Stomach (tissue), 9 donors: Measurements from ENCODE around the gene LIN37. TPM values are rescaled to one million over a fixed set of nuclear protein-coding genes. Genes with fewer than 3 reads are reported as not detected.
A peak's percentile ranks its signal among the peaks of the same experiment; 100 is the strongest.

ENCODE experiments used
- DNase-seq, 2 donors: peaks; one replicate each; pipeline versions ENCODE4 v3.0.0 to v3.0.0-alpha.2; 2013 to 2019
- H3K27ac ChIP-seq, 5 donors: fragments of 200-600 bp in 4 of 5; sonication (generic) in 4 of 5; one replicate each; pipeline ENCODE4 v1.5.1; 2013 to 2019; ENCODE audit warnings: mild to moderate bottlenecking in 1 of 5, moderate library complexity in 1 of 5
- H3K27me3 ChIP-seq, 3 donors: fragments of 200-600 bp; sonication (generic); one replicate each; pipeline ENCODE4 v1.5.1; 2017 to 2019; ENCODE audit warnings: mixed run types in 1 of 3
- H3K36me3 ChIP-seq, 4 donors: fragments of 200-600 bp; sonication (generic); 1 replicate in 3 of 4; 2 replicates in 1 of 4; pipeline ENCODE4 v1.5.1; 2016 to 2019
- H3K4me1 ChIP-seq, 4 donors: fragments of 200-600 bp; sonication (generic); one replicate each; pipeline ENCODE4 v1.5.1; 2016 to 2019
- H3K4me3 ChIP-seq, 4 donors: fragments of 200-600 bp; sonication (generic) in 3 of 4; one replicate each; pipeline ENCODE4 v1.5.1; 2016 to 2019; ENCODE audit warnings: mild to moderate bottlenecking in 1 of 4
- H3K9me3 ChIP-seq, 4 donors: fragments of 200-600 bp; sonication (generic); one replicate each; pipeline ENCODE4 v1.5.1; 2016 to 2019
- EP300 ChIP-seq: sonication (generic); formaldehyde crosslinking; IDR thresholded peaks from one replicate; pipeline ENCODE4 v1.6.1; 2017; ENCODE audit warnings: antibody characterized with exemption
- POLR2A ChIP-seq, 4 donors: fragments of 450-650 bp; IDR thresholded peaks; one replicate each; pipeline ENCODE4 v1.6.1; 2016; ENCODE audit warnings: antibody characterized with exemption in 4 of 4, control low read depth in 2 of 4, mild to moderate bottlenecking in 1 of 4, moderate library complexity in 1 of 4
- POLR2AphosphoS5 ChIP-seq, 3 donors: sonication (generic); formaldehyde crosslinking; IDR thresholded peaks; one replicate each; pipeline ENCODE4 v1.6.1; 2016; ENCODE audit warnings: antibody characterized with exemption in 3 of 3
- WGBS, 5 donors: extraction: QIAGEN DNeasy Blood & Tissue Kit in 3 of 5; methylation state at CpG; one replicate each; pipeline versions ENCODE4 v1.1.5 to v1.1.7; 2013 to 2018; 5-methylcytosine and 5-hydroxymethylcytosine counted together
- intact Hi-C: fragments of 100-400 bp; cut with DNase I; formaldehyde crosslinking; loops from one replicate; pipeline ENCODE4 v1.15.1; 2023; ENCODE audit warnings: low total_unique reads
- polyA plus RNA-seq, 3 donors: library from polyadenylated mRNA; stranded (reverse); fragments of 200-250 nt; gene quantifications; one replicate each; pipeline ENCODE4 v1.2.3, GENCODE V29; 2013
- total RNA-seq, 5 donors: library from RNA; depleted of rRNA; stranded (reverse); fragments of >200 nt; gene quantifications; one replicate each; pipeline versions ENCODE4 v1.1.0 to v1.2.3, GENCODE V29; 2014 to 2016
- TF ChIP-seq, protein P1 (sequence below), 7 experiments: fragments of 450-650 bp in 4 of 7; fragments of 200-600 bp in 3 of 7; sonication (generic) in 3 of 7; IDR thresholded peaks; one replicate each; pipeline ENCODE4 v1.5.1; 2016 to 2019; ENCODE audit warnings: antibody characterized with exemption in 7 of 7, control low read depth in 2 of 7, mild to moderate bottlenecking in 1 of 7
- donor health status: healthy with polysubstance abuse.
- donor health status: Bipolar disorder and iron deficiency.
- donor health status: healthy.

The LIN37 gene
- total and polyA plus RNA-seq, 8 donors: 2.3 to 44.9 (median 20.9) TPM

DNA sequence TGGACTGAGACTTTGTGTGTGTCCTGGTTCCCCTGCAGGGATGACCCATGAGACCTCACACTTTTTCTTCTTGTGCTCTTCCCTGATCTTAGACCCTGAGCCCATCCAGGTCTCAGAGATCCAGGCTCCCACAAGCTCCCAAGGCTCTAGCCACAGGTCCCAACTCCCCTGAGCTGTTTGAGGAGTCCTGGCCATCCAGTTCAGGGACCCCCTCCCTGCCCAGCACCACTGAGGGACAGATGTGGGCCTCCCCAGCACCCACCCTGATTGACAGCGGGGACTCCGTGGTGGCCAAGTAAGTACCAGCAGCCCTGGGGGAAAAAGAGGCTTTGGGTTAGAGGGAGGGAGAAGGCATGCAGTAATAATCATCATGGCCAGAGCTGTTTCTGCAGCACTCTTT is 11.3 kb downstream of the LIN37 start:
- Histone ChIP-seq H3K4me3 (no peak overlapping the region), H3K9me3 (no peaks in the 10 kb centered on the region), H3K27ac (peak overlapping the region in 1 of 5 donors; percentile 99), H3K4me1 (peaks cover 32 to 55% (median 44%) of the 10 kb centered on the region in 4 donors), H3K27me3 (peaks cover 0 to 16% (median 0%) of the 10 kb centered on the region in 3 donors), H3K36me3 (peaks cover 7 to 46% (median 38%) of the 10 kb centered on the region in 4 donors)
- TF ChIP-seq POLR2AphosphoS5 (IDR thresholded peaks at IDR 0.05) (no peak), POLR2A (IDR thresholded peaks at IDR 0.05) (no peak), EP300 (no peak)
- TF ChIP-seq, protein P1, sequence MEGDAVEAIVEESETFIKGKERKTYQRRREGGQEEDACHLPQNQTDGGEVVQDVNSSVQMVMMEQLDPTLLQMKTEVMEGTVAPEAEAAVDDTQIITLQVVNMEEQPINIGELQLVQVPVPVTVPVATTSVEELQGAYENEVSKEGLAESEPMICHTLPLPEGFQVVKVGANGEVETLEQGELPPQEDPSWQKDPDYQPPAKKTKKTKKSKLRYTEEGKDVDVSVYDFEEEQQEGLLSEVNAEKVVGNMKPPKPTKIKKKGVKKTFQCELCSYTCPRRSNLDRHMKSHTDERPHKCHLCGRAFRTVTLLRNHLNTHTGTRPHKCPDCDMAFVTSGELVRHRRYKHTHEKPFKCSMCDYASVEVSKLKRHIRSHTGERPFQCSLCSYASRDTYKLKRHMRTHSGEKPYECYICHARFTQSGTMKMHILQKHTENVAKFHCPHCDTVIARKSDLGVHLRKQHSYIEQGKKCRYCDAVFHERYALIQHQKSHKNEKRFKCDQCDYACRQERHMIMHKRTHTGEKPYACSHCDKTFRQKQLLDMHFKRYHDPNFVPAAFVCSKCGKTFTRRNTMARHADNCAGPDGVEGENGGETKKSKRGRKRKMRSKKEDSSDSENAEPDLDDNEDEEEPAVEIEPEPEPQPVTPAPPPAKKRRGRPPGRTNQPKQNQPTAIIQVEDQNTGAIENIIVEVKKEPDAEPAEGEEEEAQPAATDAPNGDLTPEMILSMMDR (IDR thresholded peaks at IDR 0.05): no peak
- WGBS, 5 donors: 81 to 100% (median 94%) methylated on average over 1 to 2 of the region's 2 CpGs
- intact Hi-C loops: no loop called here
- DNase-seq: no peak

DNA sequence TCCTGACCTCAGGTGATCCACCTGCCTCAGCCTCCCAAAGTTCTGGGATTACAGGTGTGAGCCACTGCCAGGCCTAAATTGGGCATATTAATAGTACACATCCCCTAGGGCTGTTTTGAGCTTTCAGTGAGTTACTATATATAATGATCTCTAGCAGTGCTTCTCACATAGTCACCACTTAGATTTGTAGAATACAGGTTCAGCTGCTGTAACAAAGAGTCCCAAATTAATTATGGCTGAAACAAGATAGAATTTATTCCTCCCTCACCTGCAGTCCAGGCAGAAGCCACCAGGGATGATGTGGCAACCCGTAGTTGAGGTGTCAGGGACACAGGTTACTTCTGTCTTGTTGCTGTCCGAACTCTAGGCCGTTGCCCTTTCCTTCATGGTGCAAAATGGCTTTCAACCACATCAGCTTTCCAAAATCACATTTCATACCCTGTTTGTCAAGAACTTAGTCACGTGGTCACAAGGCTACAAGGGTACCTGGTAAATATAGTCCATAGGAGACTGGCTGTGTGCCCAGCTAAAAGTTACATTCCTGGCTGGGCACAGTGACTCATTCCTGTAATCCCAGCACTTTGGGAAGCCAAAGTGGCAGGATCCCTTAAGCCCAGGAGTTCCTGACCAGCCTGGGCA is 12.5 kb downstream of the LIN37 start:
- peaks cover 17 to 57% (median 49%) of the 10 kb centered on the region in 4 donors for H3K36me3 ChIP-seq
- H3K27me3 ChIP-seq: peaks cover 0 to 11% (median 0%) of the 10 kb centered on the region in 3 donors
- TF ChIP-seq, protein P1 (IDR thresholded peaks at IDR 0.05): no peak
- TF ChIP-seq POLR2A (IDR thresholded peaks at IDR 0.05) (no peak), POLR2AphosphoS5 (IDR thresholded peaks at IDR 0.05) (no peak), EP300 (no peak)
- H3K9me3 ChIP-seq: no peaks in the 10 kb centered on the region
- peaks cover 21 to 43% (median 35%) of the 10 kb centered on the region in 4 donors for H3K4me1 ChIP-seq
- no peak overlapping the region for H3K4me3 ChIP-seq
- WGBS, 5 donors: 81 to 87% (median 85%) methylated on average over 4 of the region's 4 CpGs
- intact Hi-C loops: no loop called here
- no peak overlapping the region for H3K27ac ChIP-seq
- no peak for DNase-seq

DNA sequence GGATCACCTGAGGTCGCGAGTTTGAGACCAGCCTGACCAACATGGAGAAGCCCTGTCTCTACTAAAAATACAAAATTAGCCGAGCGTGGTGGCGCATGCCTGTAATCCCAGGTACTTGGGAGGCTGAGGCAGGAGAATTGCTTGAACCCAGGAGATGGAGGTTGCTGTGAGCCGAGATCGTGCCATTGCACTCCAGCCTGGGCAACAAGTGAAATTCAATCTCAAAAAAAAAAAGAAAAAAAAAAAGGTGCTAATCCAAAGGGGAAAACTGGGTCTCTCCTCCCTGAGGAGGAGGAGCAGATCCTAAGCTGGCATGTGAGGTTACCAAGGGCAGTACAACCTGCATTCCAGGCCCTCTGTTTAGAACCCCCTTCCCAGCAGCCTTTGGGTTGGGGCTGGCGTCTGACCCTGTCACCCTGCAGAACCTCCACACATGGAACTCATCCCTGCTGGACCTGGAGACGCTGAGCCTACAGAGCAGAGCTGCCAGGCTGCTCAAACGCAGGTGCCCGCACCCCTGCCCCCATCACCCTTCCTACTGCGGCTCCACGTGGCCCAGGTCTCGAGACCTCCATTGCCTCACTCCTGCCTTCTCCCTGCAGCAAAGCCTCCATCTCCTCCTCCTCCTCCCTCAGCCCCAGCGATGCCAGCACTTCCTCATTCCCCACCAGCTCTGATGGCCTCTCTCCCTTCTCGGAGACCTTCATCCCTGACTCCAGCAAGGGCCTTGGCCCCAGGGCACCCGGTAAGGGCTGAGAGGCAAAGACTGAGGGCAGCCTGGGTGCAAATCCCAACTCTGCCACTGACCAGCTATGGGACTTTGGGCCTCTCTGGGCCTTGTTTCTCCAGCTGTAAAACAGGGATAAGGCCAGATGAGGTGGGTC is 16.3 kb downstream of the LIN37 start:
- no peak for DNase-seq
- intact Hi-C loops: no loop called here
- Histone ChIP-seq H3K27me3 (no peaks in the 10 kb centered on the region), H3K36me3 (peaks cover 17 to 80% (median 74%) of the 10 kb centered on the region in 4 donors), H3K9me3 (no peaks in the 10 kb centered on the region), H3K4me1 (peaks cover 0 to 20% (median 4%) of the 10 kb centered on the region in 4 donors), H3K4me3 (no peak overlapping the region), H3K27ac (no peak overlapping the region)
- 88 to 96% (median 93%) methylated on average over 16 to 17 of the region's 17 CpGs for WGBS, 5 donors
- TF ChIP-seq, protein P1 (IDR thresholded peaks at IDR 0.05): no peak
- TF ChIP-seq EP300: no peak
- TF ChIP-seq POLR2AphosphoS5 (IDR thresholded peaks at IDR 0.05): no peak
- no peak for TF ChIP-seq POLR2A (IDR thresholded peaks at IDR 0.05)

DNA sequence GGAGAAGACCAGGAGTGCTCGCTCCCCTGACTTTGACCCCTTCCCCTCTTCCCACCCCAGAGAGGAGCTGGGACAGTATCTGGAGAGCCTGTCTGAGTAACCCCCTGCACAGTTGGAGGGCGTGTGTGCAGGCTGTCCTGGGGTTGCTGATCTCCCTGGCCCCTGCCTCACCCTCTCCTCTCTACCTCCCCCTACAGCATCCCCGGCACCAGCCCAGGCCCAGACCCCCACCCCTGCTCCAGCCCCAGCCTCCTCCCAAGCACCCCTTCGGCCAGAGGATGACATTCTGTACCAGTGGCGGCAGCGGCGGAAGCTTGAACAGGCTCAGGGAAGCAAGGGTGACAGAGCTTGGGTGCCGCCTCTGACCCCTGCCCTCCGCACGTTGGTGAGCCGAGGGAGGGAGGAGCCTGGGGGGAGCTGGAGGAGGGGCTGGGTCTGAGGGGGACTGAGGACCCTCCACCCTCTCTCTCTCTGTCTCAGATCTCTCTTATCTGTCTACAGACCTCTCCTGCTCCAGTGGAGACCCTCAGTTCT is 18.3 kb downstream of the LIN37 start:
- peaks cover 0 to 9% (median 0%) of the 10 kb centered on the region in 4 donors for H3K4me1 ChIP-seq
- WGBS, 5 donors: 79 to 85% (median 82%) methylated on average over 10 to 11 of the region's 11 CpGs
- TF ChIP-seq POLR2A (IDR thresholded peaks at IDR 0.05) (no peak), EP300 (no peak)
- no peaks in the 10 kb centered on the region for H3K27me3 ChIP-seq
- intact Hi-C loops: no loop called here
- no peaks in the 10 kb centered on the region for H3K9me3 ChIP-seq
- H3K4me3 ChIP-seq: no peak overlapping the region
- peaks cover 17 to 74% (median 64%) of the 10 kb centered on the region in 4 donors for H3K36me3 ChIP-seq
- no peak for DNase-seq
- no peak overlapping the region for H3K27ac ChIP-seq
